NCI-H748 (cell line): Measurements from ENCODE around the gene CASQ2.

Experiments used
- DNase-seq: peaks from one replicate; lab custom pipeline; 2025; ENCODE audit not compliant: unreplicated experiment; lab: John Stamatoyannopoulos, UW

The CASQ2 gene

DNA sequence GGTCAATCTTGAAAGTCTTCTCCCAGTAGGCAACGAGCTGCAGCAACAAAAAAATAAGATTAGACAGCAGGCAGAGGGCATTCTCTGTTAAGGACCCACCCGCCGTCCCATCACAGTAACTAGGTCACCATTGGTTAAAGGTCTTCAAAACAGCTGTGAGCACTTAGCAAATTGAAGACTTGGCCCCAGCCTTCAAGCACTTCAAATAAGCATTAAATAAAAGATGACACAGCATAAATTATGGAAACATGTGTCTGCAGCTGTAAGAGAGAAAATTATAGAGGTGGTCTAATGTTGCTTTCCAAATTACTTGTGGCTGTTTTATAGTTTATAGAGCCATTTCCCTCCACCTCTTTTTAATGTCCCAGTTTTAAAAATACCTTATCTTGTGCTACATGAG is 65.6 kb downstream of the CASQ2 start:
- no peak for DNase-seq

GRCh38 chr1:115701090-115701489 is 67.4 kb downstream of the CASQ2 start:
- no peak for DNase-seq

- DNase-seq = no peak
Observed at GRCh38 chr1:115697619-115698018, 70.9 kb downstream of the CASQ2 start.

- DNase-seq = peak; percentile 92
Observed at GRCh38 chr1:115694805-115695204, 73.7 kb downstream of the CASQ2 start.

GRCh38 chr1:115692224-115692623 is 76.3 kb downstream of the CASQ2 start:
- no peak for DNase-seq

- DNase-seq = no peak
Observed at GRCh38 chr1:115690972-115691371, 77.5 kb downstream of the CASQ2 start.

- no peak for DNase-seq
Observed at GRCh38 chr1:115687744-115688143, 80.8 kb downstream of the CASQ2 start.

GRCh38 chr1:115685029-115685705 is 83.3 kb downstream of the CASQ2 start:
- no peak for DNase-seq

DNA sequence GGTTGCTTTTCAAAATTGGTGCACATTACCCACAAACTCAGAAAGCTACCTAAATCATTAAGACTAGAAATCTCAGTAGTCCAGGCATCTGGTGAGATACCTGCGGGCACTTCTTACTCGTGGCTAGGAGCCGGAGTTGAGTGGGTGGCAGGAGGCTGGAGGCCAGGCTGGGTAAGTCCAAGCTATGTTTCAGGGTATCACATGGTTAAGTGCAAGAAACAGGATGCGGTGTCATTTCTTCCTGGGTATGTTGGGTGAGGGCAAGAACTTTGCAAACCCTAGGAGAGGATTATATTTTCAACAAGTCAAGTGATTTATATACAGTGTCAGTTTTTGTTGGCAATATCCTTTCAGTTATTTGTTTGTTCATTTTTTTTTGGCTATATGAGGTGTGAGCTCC is 85.7 kb downstream of the CASQ2 start:
- DNase-seq = no peak

GRCh38 chr1:115680730-115681111 is 87.8 kb downstream of the CASQ2 start:
- DNase-seq = no peak

DNA sequence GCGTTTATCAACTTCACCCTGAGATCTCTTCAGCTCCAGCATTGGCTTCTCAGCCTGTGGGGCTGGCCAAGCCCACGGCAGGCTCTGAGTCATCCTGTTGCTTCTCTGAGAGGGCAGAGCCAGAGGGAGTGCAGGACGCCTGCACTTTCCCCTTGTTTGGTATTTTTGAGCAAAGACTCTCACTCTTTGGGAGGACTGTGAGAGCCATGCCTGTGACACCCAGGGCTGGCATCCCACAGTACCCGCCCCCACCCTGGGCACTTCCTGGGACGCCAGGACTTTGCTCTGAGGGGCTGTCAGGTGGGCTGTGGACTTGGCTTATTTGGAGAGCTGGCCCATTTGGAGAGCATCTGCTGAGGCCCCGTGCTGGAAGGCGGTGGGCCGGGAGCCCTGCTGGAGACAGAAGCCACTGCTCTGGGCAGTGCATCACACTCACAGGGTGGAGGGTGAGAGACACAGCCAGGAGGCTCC is 89.3 kb downstream of the CASQ2 start:
- DNase-seq = no peak

DNA sequence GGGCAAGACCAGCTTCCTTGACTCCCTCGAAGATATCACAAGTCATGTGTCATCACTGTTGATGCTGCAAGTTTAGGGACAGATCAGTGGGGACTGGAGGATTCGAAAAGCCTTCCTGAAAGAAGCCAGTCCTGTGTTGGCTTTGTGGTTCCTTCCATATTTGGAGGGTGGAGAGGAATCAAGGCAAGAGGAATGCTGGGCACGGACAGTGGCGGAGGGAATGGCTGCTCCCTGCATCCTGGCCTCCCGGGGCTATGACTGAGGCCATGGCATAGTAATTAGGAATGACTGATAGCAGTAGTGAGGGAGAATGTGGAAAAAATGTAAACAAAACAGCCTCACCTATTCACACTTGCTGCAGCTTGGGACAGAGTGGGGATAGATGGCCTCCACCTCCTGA is 90.4 kb downstream of the CASQ2 start:
- no peak for DNase-seq

DNA sequence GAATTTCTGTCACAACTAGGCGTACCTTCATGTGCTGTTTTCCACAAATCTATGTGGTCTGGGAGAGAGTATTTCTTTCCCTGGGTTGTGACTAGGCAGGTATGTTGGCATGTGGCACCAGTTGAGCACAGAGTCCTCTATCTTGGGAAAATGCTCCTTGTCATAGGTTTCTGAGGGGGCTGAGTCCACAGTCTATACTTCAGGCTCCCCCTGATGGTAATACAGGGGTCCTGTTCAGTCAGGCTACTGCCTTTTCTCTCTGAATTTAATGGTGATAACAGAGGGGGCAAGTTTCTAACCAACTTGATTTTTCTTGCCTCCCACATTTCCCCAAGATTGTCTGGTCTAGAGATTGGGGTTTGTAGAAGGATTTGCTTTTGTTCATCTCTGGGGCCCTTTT is 90.9 kb downstream of the CASQ2 start:
- no peak for DNase-seq

- DNase-seq = peak; percentile 65
Observed at GRCh38 chr1:115677182-115677555, 91.3 kb downstream of the CASQ2 start.

- peak; percentile 35 for DNase-seq
Observed at GRCh38 chr1:115676498-115677181, 91.9 kb downstream of the CASQ2 start.

DNA sequence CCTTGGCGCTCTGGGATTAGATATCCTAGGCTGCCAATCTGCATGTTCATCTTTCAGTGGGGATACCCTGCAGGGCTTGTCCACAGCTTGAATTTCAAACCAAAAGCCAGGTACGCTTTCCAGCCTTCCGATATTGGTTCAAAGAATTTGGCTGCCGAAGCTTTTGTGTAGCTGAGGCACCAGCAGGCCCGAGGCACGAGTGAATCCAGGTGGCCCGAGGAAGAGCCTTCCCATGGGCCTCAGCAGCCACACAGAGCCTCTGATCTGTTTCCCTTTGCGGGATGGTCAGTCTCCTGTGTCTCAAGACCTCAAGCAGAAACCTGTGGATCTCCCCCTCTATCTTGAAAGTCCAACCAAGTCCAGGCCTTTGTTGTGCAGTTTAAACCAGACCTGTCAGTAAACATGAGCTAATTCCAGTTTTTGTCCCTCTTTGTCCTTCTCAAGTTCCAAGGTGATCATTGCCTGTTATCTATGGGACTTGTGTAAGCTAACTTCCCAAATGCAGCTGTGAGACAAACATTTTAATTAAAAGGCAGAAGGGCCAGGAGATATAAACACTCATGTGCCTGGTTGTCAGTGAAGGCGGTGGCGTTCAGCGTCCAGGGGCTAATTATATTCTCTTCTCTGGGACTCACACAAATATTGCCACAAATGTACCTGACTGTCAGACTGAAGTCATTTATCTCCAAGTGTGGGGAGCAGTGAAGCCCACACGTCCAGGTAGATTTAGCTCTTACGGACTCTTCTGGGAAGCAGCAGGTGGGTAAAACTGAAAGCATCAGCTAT is 96.1 kb downstream of the CASQ2 start:
- DNase-seq = no peak

GRCh38 chr1:115671176-115671934 is 97.2 kb downstream of the CASQ2 start:
- DNase-seq = no peak

DNA sequence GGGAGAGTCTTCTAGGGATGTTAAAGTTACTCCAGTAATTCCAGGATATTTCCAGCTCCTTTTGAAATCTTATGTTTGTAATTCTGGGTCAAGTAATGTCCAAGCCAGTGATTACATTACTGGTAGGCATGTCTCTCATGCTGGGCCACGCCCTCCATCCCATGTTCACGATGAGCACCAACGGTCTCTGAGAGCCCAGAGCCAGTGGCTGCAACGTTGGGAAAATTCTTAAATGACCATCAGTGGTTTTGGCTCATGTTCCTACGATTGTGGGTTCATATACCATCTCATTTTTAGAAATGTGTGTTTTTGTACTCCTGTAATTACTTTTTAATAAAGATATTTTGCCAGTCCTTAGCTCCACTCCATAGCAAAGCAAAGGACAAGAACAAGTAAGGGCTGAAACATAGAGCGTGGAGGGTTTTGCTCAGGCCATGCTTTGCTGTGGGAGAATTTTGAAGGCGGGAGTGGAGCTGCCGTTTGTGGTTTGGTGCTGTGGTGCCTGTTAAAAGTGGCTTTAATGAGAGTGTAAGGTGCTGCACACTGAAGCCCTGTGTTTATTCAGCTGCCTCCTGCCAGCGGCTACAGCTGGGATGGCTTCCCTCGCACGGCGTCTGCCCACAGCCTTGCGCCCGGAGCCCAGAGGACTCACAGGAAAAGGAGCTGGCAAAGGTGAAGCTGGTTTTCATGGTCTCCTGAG is 97.9 kb downstream of the CASQ2 start:
- DNase-seq = peak; percentile 93

DNA sequence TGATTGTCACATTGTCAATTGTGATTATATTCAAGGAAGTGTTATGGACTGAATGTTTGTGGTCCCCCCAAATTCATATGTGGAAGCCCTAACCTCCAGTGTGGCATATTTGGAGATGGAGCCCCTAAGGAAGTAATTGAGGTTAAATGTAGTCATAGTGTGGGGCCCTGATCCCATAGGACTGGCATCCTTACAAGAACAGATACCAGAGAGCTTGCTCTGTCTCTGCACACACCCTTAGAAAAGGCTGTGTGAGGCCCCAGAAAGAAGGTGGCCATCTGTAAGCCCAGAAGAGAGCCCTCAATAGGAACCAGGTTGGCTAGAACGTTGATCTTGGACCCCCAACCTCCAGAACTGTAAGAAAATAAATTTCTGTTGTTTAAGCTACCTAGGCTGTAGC is 98.6 kb downstream of the CASQ2 start:
- DNase-seq = no peak

DNA sequence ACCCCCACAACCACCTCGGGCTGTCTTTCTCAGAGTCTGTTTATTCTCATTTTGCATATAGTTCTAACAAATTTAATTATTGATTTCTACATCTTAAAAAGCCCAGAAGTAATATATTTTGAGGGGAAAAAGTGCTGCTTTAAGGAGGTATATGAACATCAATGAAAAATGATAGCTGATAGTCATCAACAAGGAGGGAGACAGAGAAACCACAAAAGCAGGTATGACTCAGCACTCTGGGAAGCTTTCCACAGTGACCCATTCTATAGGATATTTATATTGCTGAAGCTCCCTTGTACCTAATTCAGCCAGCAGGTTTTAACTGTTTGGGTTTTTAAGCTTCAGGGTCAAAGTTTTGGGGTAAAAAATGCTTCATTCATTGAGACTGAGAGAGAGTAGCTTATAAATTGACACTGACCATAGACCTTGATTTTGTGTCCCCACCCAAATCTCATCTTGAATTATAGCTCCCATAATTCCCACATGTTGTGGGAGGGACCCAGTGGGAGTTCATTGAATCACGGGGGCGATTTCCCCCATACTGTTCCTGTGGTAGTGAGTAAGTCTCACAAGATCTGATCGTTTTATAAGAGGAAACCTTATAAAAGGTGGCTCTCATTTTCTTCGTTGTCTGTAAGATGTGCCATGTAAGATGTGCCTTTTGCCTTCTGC is 99.4 kb downstream of the CASQ2 start:
- DNase-seq = no peak
